GM12874 (cell line): ENCODE data around the gene PGA5.

Experiments
- TF ChIP-seq, protein P1 (sequence below): IDR thresholded peaks from 2 replicates; pipeline ENCODE4 v1.5.1; 2011; ENCODE audit warnings: low read depth, mild to moderate bottlenecking, control low read depth, low read length, moderate library complexity; ENCODE audit not compliant: insufficient read depth

PGA5 gene

DNA sequence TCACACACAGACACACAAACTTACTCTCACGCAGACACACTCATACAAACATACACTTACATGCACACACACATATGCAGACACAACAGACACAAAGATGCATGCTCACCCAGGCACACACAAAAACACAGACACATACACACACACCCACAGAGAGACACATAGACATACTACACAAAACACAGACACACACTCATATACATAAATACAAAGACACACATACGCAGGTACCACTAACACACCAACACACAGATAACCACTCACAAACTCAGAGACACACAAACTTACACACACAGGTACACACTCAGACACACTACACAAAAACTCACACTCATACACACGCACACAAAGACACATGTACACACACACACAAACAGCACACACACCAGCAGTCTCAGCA is 31.8 kb downstream of the PGA5 start:
- TF ChIP-seq, protein P1, sequence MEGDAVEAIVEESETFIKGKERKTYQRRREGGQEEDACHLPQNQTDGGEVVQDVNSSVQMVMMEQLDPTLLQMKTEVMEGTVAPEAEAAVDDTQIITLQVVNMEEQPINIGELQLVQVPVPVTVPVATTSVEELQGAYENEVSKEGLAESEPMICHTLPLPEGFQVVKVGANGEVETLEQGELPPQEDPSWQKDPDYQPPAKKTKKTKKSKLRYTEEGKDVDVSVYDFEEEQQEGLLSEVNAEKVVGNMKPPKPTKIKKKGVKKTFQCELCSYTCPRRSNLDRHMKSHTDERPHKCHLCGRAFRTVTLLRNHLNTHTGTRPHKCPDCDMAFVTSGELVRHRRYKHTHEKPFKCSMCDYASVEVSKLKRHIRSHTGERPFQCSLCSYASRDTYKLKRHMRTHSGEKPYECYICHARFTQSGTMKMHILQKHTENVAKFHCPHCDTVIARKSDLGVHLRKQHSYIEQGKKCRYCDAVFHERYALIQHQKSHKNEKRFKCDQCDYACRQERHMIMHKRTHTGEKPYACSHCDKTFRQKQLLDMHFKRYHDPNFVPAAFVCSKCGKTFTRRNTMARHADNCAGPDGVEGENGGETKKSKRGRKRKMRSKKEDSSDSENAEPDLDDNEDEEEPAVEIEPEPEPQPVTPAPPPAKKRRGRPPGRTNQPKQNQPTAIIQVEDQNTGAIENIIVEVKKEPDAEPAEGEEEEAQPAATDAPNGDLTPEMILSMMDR: no peak

DNA sequence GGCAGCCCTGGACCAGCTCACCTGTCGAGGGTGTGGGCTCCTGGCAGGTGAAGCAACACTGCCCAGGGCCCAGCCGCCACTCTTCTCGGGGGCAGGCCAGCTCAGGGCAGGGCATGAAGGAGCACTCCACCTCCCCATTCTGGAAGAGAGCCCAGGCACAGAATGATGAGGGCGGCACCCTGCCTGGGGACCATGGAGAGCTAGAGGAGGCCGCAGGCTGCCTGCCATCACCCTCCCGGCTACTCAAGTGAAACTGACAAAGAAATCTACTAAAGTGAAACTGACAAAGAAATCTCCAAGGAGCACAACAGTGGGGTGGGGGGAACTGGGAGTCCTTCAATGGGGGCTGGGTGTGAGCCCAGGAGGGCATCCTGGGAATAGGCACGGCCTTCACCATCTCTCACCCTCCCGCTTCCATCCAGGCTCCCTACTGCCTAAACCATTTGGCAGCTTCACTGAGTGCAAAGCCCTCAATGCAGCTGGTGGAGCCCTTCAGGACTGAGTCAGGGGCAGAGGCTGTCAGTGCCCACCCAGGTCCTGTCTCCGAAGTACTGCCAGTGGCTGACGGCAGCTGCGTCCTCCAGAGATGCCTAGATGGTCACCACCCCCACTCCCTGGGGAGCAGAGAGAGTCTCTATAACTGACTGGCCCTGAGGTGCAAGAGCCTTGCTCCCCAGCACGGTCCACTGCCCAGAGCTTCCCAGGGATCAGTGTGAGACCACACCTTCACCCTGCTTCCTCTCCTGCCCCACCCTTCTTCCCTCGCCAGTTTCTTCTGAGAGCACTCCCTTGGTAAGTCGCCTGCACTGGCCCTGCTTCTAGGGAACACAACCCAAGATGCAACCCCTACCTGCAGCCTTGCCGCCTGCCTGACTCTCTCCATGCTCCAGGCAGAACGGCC is 32.5 kb downstream of the PGA5 start:
- TF ChIP-seq, protein P1: no peak

DNA sequence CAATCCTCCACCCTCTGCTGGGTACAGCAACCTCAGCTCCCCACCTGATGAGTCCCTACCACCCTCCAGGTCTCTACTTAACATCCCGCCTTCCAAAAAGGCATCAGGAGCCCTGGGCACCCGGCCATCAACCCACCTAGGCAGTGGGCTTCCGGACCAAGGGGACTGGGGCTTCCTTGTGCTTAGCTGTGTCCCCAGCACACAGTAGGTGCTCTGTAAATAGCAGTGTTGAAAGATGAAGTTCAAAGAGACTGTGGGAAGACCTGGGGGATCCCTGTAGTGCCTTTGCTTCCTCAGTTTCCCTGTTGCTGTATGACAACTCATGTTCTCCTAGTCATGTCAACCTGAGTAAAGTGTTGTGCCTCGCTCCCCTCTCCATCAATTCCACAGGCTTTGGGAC is 33.1 kb downstream of the PGA5 start:
- TF ChIP-seq, protein P1: no peak

DNA sequence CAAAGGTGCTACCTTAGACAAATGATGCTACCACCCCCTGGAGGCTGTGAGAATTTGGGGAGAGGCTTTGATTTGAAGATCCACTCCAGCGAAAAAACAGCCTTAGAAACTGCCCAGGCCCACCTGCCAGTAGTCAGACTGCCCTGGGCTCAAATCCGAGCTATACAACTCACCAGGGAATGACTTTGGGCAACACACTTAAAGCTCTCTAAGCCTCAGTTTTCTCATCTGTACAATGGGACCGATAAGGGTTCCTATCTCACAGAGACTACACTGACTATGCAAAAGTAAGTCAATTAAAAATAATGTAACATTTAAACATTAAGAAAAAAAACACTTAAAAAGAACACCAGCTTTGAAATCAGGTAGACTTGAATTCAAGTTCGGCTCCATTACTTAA is 34.2 kb downstream of the PGA5 start:
- TF ChIP-seq, protein P1: no peak

DNA sequence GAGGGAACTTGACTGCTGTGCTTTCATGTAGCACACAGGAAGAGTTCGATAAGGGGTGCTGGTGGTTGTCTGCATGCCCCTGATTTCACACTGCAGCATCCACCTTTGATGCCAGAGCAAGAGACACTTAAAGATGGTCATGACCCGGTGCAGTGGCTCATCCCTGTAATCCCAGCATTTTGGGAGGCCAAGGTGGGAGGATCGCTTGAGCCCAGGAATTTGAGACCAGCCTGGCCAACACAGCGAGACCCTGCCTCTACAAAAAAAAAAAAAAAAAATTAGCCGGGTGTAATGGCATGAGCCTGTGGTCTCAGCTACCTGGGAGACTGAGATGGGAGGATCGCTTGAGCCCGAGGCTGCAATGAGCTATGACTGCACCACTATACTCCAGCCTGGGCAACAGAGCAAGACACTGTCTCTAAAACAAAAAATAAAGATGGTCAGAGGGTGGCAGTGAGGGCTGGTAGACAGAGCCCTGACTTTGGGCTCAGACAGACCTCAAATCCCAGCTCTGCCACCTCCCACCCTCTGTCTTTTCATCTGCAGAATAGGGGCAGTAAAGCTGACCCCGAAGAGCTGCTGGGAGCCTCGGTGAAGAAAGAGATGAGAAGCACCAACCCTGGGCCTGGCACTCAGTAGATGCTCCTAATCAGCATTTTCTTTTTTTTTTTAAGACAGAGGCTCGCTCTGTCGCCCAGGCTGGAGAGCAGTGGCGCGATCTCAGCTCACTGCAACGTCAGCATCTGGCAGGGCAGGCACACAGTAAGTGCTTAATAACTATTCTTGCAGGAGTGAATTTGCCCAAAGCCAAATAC is 36.4 kb downstream of the PGA5 start:
- TF ChIP-seq, protein P1: no peak

DNA sequence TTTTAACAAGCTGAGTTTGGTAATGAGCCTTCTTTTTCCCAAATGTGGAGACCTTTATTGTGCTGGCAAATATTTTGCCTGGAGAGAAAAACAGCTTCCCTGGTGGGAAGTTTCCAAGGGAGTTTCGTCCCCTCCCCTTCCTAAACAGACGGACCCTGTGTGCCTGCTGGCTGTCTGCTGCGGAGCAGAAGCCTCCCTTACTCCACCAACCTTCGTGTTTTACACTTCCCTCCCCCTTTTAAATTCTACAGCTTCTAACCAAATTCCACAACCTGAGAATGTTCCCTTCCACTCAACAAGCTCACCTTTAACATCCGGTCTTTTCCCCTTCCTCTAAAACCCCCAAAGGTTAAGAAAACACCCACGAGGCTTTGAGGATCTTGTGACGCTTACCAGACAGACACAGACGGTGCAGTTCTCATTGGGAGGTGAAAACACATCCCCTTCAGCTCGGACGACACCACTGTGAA is 37.1 kb downstream of the PGA5 start:
- TF ChIP-seq, protein P1: no peak
